ENCODE results near the gene FLNB.

Gene FLNB

GRCh38 chr3:58090351-58090750 is 82.1 kb downstream of the FLNB start:
- no peak overlapping the region for H3K4me3 ChIP-seq (ENCODE audit: low read depth, low read length)
- H3K4me1 ChIP-seq: no peaks in the 10 kb centered on the region
- no peaks in the 10 kb centered on the region for H3K27me3 ChIP-seq
- no peaks in the 10 kb centered on the region for H3K36me3 ChIP-seq
- no peak for TF ChIP-seq CTCF (IDR thresholded peaks at IDR 0.05; ENCODE audit: low read depth, low read length)
- no peak for DNase-seq
- H3K9me3 ChIP-seq: no peaks in the 10 kb centered on the region

DNA sequence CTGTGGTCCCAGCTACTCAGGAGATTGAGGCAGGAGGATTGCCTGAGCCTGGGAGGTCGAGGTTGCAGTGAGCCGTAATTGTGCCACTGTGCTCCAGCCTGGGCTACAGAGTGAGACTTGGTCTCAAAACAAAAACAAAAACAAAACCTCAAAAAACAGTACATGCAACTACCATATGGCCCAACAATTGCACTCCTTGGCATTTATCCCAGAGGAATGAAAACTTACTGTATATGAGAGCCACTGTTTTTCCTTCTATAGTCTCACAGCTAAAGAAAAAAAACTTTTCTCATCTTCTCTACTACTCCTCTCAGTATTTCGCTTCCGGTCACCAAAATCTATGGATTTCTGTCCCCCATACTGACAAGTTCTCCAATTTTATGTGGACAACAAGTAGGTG is 84.3 kb downstream of the FLNB start:
- H3K4me1 ChIP-seq: no peaks in the 10 kb centered on the region
- no peak for DNase-seq
- H3K27me3 ChIP-seq: no peaks in the 10 kb centered on the region
- TF ChIP-seq CTCF (IDR thresholded peaks at IDR 0.05; ENCODE audit: low read depth, low read length): no peak
- no peaks in the 10 kb centered on the region for H3K9me3 ChIP-seq
- no peaks in the 10 kb centered on the region for H3K36me3 ChIP-seq
- H3K4me3 ChIP-seq (ENCODE audit: low read depth, low read length): no peak overlapping the region

DNA sequence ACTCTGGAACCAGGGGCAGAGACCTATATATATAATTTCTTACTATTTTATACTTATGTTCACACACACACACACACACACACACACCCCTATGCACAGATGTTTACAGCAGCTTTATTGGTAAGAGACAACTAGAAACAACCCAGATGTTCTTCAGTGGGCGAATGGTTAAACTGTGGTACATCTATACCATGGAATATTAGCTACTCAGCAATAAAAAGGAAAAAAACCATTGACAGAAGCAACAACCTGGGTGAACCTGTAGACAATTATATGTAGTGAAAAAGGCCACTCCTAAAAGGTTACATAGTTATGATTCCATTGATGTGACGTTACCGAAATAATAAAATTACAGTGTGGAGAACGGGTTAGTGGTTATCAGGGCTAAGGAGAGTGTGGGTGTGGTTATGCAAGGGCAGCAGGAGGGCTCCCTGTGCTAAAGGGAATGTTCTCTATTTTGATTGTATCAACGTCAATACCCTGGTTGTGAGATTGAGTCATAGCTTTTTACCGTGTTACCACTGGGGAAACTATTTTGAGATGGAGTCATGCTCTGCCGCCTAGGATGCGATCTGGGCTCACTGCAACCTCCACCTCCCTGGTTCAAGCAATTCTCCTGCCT is 85.5 kb downstream of the FLNB start:
- Histone ChIP-seq H3K4me1 (no peaks in the 10 kb centered on the region), H3K36me3 (no peaks in the 10 kb centered on the region), H3K27me3 (no peaks in the 10 kb centered on the region), H3K9me3 (no peaks in the 10 kb centered on the region), H3K4me3 (ENCODE audit: low read depth, low read length) (no peak overlapping the region)
- DNase-seq: no peak
- TF ChIP-seq CTCF (IDR thresholded peaks at IDR 0.05; ENCODE audit: low read depth, low read length): no peak

DNA sequence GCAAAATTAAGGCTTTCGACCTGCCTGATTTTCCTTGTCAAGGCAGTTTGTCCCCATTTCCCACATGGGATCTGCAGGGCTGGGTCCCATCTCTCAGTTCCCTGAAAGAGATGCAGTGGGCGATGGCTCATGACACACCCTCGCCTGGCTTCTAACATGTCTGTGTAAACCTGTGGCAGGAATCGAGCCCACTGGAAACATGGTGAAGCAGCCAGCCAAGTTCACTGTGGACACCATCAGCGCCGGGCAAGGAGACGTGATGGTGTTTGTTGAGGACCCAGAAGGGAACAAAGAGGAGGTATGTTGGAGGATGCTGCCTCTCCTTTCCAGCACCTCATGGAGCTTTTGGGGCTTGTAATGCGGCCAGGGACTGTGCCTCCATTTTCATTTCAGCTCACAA is 86.4 kb downstream of the FLNB start:
- H3K4me1 ChIP-seq: no peaks in the 10 kb centered on the region
- H3K36me3 ChIP-seq: no peaks in the 10 kb centered on the region
- no peak overlapping the region for H3K4me3 ChIP-seq (ENCODE audit: low read depth, low read length)
- TF ChIP-seq CTCF (IDR thresholded peaks at IDR 0.05; ENCODE audit: low read depth, low read length): no peak
- DNase-seq: no peak
- no peaks in the 10 kb centered on the region for H3K27me3 ChIP-seq
- H3K9me3 ChIP-seq: no peaks in the 10 kb centered on the region

DNA sequence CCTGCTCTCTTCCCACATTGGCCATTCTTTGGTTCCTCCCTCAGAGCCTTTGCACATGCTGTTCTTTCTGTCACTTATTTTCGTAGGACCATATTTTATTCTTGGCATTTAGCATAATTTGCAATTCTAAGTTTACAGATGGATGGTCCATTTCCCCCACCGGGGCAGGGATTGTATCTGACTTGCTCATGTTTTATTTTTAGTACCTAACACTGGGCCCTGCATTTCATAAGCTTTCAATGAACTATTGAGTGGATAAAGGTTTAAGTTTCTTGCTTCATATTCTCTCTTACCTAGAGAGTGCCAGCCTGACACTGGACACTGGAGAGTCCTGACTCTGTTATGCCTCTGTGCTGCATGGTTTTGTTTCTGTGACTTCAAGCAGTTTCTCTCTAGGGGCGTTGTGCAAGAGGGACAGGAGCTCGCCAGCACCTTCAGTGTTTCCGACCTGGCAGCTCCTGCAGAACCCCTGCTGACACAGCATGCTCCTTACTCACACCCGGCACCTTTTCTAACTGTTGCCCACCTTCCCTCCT is 87.4 kb downstream of the FLNB start:
- no peak for DNase-seq
- no peaks in the 10 kb centered on the region for H3K4me1 ChIP-seq

More for the DNA sequence above, 87.4 kb downstream of the FLNB start:
- no peaks in the 10 kb centered on the region for H3K27me3 ChIP-seq
- no peaks in the 10 kb centered on the region for H3K36me3 ChIP-seq
- H3K9me3 ChIP-seq: no peaks in the 10 kb centered on the region
- no peak overlapping the region for H3K4me3 ChIP-seq (ENCODE audit: low read depth, low read length)
- no peak for TF ChIP-seq CTCF (IDR thresholded peaks at IDR 0.05; ENCODE audit: low read depth, low read length)
